ENCODE data around the gene RTL1.

The RTL1 gene

GRCh38 chr14:100881211-100882025 is 22.1 kb downstream of the RTL1 start:
- no peak for DNase-seq

GRCh38 chr14:100880271-100881101 is 23.0 kb downstream of the RTL1 start:
- DNase-seq, result no peak

GRCh38 chr14:100879782-100880181 is 23.7 kb downstream of the RTL1 start:
- no peak for DNase-seq

- no peak for DNase-seq
Measured at GRCh38 chr14:100879194-100879593, 24.3 kb downstream of the RTL1 start.

- DNase-seq, result no peak
Measured at GRCh38 chr14:100878271-100879146, 25.0 kb downstream of the RTL1 start.

GRCh38 chr14:100875861-100876590 is 27.5 kb downstream of the RTL1 start:
- no peak for DNase-seq

GRCh38 chr14:100875126-100875525 is 28.4 kb downstream of the RTL1 start:
- no peak for DNase-seq

GRCh38 chr14:100874411-100875091 is 29.0 kb downstream of the RTL1 start:
- DNase-seq, result no peak

GRCh38 chr14:100874051-100874410 is 29.5 kb downstream of the RTL1 start:
- no peak for DNase-seq

GRCh38 chr14:100873096-100873482 is 30.4 kb downstream of the RTL1 start:
- DNase-seq, result no peak

GRCh38 chr14:100872259-100873095 is 31.0 kb downstream of the RTL1 start:
- no peak for DNase-seq

GRCh38 chr14:100871234-100872186 is 32.0 kb downstream of the RTL1 start:
- no peak for DNase-seq

GRCh38 chr14:100868621-100869370 is 34.7 kb downstream of the RTL1 start:
- no peak for DNase-seq

GRCh38 chr14:100867631-100868315 is 35.7 kb downstream of the RTL1 start:
- no peak for DNase-seq

GRCh38 chr14:100866666-100867630 is 36.6 kb downstream of the RTL1 start:
- no peak for DNase-seq

- no peak for DNase-seq
Measured at GRCh38 chr14:100865682-100866591, 37.6 kb downstream of the RTL1 start.
